Measurements from ENCODE around the gene ITPK1.

GRCh38 chr14:93012506-93012905 is 103.2 kb downstream of the ITPK1 start:
- TF ChIP-seq POLR2AphosphoS5 (IDR thresholded peaks at IDR 0.05; ENCODE audit: low read depth, low read length) (no peak), SIN3A (IDR thresholded peaks at IDR 0.05; ENCODE audit: borderline replicate concordance, insufficient read depth, low read depth, low read length) (no peak)

All from Panc1 (cell line).